BLaER1 (cell line): Measurements from ENCODE around the gene MAML3.

Source experiments
- H3K27ac ChIP-seq: shearing (Covaris generic); formaldehyde crosslinking; 2 replicates; pipeline ENCODE4 v1.8.1; 2022
- H3K27me3 ChIP-seq: shearing (Covaris generic); formaldehyde crosslinking; 2 replicates; pipeline ENCODE4 v1.8.1; 2022
- H3K36me3 ChIP-seq: shearing (Covaris generic); formaldehyde crosslinking; 2 replicates; pipeline ENCODE4 v1.8.1; 2022
- H3K4me1 ChIP-seq: shearing (Covaris generic); formaldehyde crosslinking; 2 replicates; pipeline ENCODE4 v1.8.1; 2022
- H3K4me2 ChIP-seq: shearing (Covaris generic); formaldehyde crosslinking; 2 replicates; pipeline ENCODE4 v1.8.1; 2022
- H3K4me3 ChIP-seq: shearing (Covaris generic); formaldehyde crosslinking; 2 replicates; pipeline ENCODE4 v1.8.1; 2022
- H3K9ac ChIP-seq: shearing (Covaris generic); formaldehyde crosslinking; 2 replicates; pipeline ENCODE4 v1.8.1; 2022
- H3K9me3 ChIP-seq: shearing (Covaris generic); formaldehyde crosslinking; 2 replicates; pipeline ENCODE4 v1.8.1; 2022
- H4K20me1 ChIP-seq: shearing (Covaris generic); formaldehyde crosslinking; 2 replicates; pipeline ENCODE4 v1.8.1; 2022
- Cebpa-rat ChIP-seq: shearing (Covaris generic); IDR thresholded peaks from 2 replicates; pipeline ENCODE4 v1.8.1; 2022

MAML3 gene

DNA sequence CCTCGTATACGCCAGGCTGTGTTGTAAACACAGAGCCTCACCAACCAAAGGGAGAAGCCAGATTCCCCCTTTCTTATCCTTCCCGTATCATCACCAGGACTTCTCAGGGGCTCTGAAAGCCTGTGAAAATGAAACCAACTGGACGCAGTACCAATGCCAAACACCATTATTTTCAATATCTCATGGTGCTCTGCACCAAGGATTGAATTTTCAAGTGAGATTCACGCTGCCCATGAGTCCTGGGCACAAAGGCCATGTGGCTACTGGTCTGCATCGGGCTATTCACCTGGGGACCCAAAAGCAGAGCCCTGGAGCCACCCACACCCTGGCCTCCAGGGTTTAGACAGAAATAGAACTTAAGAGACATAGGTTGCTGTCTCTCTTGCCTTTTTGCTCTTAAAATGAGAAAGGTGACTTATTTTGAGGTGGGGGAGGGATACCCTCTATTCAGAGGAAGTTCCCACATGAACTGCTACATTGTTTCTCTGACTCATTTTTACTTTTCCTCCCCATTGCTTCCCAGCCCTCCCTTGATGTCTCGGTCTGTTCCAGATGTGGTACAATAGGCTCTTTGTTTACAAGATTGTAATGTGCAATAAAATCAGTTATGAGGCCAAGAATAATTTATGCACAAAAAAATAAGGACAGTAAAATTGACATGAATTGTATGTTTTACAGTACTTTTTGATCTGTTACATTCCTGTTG lies 55.4 kb downstream of the MAML3 start:
- peaks cover 96% of the 10 kb centered on the region for H3K4me1 ChIP-seq
- peak overlapping the region; percentile 76 for H3K9ac ChIP-seq
- peak overlapping the region; percentile 88 for H3K4me2 ChIP-seq
- H3K36me3 ChIP-seq, result no peaks in the 10 kb centered on the region; the same call in 1 of the 2 replicates
- H3K27ac ChIP-seq, result peak overlapping the region; percentile 90
- no peaks in the 10 kb centered on the region for H4K20me1 ChIP-seq
- peak overlapping the region; percentile 49 for H3K4me3 ChIP-seq
- H3K9me3 ChIP-seq, result peaks cover 8% of the 10 kb centered on the region; the same call in 1 of the 2 replicates
- no peak for TF ChIP-seq Cebpa-rat
- H3K27me3 ChIP-seq, result no peaks in the 10 kb centered on the region

DNA sequence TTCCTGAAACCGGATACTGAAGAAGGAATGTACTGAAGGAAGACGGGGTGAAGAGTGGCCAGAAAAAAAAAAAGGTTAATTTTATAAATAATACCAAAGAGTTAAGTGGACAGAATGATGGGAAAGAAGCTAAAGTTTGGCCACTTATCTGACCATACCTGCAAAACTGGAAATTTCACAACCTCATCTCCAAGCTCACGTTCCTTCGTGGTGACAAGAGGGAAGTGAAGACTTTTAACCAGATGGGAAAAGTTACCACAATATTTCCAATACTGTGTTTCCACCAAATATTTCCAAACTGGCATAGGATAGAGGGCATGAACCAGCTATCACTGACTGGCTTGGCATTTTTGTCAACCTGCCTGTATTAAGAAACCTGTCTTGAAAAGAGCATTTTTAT lies 56.4 kb downstream of the MAML3 start:
- no peaks in the 10 kb centered on the region; the same call in 1 of the 2 replicates for H3K36me3 ChIP-seq
- H3K4me1 ChIP-seq, result peaks cover 96% of the 10 kb centered on the region
- peak overlapping the region; percentile 90 for H3K27ac ChIP-seq
- H3K27me3 ChIP-seq, result no peaks in the 10 kb centered on the region
- H4K20me1 ChIP-seq, result no peaks in the 10 kb centered on the region
- peak overlapping the region; percentile 60 for H3K4me3 ChIP-seq
- H3K9me3 ChIP-seq, result peaks cover 5% of the 10 kb centered on the region; the same call in 1 of the 2 replicates
- peak overlapping the region; percentile 88 for H3K4me2 ChIP-seq
- no peak for TF ChIP-seq Cebpa-rat
- peak overlapping the region; percentile 76 for H3K9ac ChIP-seq

DNA sequence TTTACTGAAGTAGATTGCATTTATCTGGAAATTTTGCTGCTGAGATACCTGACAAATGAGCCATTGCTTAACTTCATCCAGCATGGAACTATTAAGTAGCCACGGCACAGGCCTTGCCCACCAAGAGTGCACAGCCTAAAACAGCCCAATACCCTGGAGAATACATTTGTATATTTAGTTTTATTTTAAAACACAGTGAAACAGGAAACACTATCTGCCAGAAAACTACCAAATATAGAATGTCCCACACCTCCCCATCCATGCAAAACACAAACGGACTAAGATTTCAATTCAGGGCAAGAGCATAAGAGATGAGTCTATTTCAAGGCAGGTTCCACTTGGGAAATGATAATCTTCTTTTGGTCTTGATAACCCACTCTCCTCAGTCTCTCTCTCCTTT lies 57.1 kb downstream of the MAML3 start:
- H3K4me3 ChIP-seq, result peak overlapping the region; percentile 60
- no peaks in the 10 kb centered on the region for H3K27me3 ChIP-seq
- no peaks in the 10 kb centered on the region; the same call in 1 of the 2 replicates for H3K36me3 ChIP-seq
- peak overlapping the region; percentile 90 for H3K27ac ChIP-seq
- no peak for TF ChIP-seq Cebpa-rat
- H3K9me3 ChIP-seq, result no peaks in the 10 kb centered on the region
- no peaks in the 10 kb centered on the region for H4K20me1 ChIP-seq
- H3K4me1 ChIP-seq, result peaks cover 96% of the 10 kb centered on the region
- H3K4me2 ChIP-seq, result peak overlapping the region; percentile 88
- peak overlapping the region; percentile 76 for H3K9ac ChIP-seq

DNA sequence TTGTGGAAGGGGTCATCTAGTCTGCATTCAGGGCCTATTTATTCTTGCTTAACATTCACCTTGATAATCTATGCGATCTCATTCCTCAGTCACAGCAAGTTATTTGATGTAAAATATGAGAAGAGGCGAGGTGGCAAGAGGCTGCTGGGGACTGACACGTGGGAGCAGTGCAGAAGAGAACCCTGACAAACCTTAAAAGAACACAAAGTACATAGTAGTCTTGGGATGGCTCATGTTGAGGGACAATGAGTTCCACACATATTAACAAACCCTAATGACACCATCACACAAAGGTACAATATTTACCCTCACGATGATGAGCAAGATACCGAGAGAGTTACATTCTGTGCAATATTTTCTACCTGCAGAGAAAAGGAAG lies 57.5 kb downstream of the MAML3 start:
- H3K9ac ChIP-seq, result peak overlapping the region; percentile 76
- peaks cover 96% of the 10 kb centered on the region for H3K4me1 ChIP-seq
- H3K27me3 ChIP-seq, result no peaks in the 10 kb centered on the region
- peak overlapping the region; percentile 88 for H3K4me2 ChIP-seq
- no peaks in the 10 kb centered on the region for H3K36me3 ChIP-seq
- no peaks in the 10 kb centered on the region for H4K20me1 ChIP-seq
- H3K9me3 ChIP-seq, result no peaks in the 10 kb centered on the region
- no peak for TF ChIP-seq Cebpa-rat
- peak overlapping the region; percentile 90 for H3K27ac ChIP-seq
- peak overlapping the region; percentile 60 for H3K4me3 ChIP-seq

DNA sequence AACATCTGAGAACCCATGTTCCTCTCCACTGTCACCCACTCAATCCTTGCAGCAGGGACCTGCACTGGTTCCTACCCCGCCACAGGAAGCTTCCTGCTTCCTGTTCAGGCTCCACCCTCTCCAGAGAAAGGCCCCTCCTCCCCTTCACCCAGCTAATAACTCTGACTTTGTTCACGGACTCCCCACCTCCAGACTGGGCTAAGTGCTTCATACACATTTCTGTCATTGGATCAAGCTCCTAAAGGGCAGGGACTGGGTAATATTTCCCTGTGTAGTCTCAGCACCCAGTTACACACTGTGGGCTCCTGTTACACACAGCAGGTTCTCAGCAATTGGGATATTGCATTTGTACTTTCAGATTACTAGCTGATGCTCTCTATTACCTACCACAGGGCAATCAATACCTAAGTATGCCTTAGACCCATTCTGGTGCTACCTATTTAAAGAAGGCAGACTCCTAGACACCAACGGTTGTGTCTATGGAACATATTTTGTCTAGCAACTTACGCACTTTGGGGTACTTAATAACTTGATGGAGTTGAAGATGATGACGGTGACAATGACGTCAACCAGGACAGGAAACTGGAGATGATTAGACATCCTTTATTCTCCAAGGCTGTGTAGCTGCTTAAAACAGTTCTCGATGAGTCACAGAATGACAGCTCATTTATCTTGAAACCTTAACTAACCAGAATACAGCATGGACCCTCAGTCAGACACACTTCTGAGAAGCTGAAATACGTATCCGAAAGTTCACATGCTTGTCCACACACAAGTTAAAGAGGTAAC lies 58.1 kb downstream of the MAML3 start:
- Histone ChIP-seq H3K4me2 (peak overlapping the region; percentile 88), H3K9ac (peak overlapping the region; percentile 76), H3K4me3 (peak overlapping the region; percentile 60)

DNA sequence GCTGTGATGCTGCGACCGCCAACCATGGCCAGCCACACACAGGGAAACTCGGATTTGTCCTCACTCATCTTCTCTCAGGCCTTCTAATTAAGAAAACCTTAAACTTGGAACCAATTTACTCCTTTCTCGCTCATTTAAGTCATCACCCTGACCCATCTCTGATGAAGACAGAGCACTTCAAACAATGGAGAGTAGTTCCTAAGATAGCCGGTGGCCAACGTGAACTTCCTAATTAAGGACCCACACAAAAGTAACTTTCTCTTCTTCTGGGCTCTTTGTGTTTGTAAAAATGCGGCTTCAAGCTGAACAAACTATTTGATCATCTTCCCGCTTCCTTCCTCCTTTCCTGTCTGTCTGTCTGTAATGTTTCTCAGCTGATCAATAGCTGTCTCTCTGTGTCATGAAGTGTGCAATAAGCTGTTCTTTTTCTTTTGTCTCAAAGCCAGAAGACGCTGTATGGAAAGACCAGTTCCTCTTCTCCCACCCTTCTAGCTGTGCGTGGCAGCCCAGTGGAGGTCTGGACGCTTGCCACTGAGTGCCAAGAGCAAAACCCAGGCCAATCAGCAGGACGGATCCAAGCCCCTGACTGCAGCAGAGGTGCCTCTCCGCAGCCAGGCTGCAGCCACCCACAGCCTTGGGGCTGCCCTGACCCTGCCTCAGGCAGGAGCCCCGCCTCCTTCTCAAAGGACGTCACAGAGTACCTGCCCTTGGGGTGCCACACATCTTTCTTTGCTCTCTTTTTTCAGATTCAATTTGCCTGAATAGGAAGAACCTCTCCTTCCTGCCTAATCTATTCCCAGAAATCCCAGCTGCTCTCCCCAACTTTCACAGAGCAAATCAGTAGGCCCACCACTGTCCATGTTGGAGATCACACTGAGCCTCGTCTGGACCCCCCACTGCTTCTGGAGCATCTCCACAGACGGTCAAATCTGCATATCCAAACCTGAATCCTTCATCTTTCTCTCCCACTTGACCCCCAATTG lies 59.3 kb downstream of the MAML3 start:
- Histone ChIP-seq H3K4me1 (peaks cover 95% of the 10 kb centered on the region), H3K9ac (peak overlapping the region; percentile 76), H3K4me2 (peak overlapping the region; percentile 88), H4K20me1 (no peaks in the 10 kb centered on the region), H3K4me3 (peak overlapping the region; percentile 60), H3K36me3 (no peaks in the 10 kb centered on the region), H3K9me3 (no peaks in the 10 kb centered on the region; the same call in 1 of the 2 replicates), H3K27me3 (no peaks in the 10 kb centered on the region), H3K27ac (peak overlapping the region; percentile 90)
- no peak for TF ChIP-seq Cebpa-rat

More for the DNA sequence above, 58.1 kb downstream of the MAML3 start:
- Histone ChIP-seq H3K27me3 (no peaks in the 10 kb centered on the region), H4K20me1 (no peaks in the 10 kb centered on the region), H3K4me1 (peaks cover 96% of the 10 kb centered on the region), H3K9me3 (no peaks in the 10 kb centered on the region), H3K27ac (peak overlapping the region; percentile 90), H3K36me3 (no peaks in the 10 kb centered on the region)
- TF ChIP-seq Cebpa-rat, result no peak

DNA sequence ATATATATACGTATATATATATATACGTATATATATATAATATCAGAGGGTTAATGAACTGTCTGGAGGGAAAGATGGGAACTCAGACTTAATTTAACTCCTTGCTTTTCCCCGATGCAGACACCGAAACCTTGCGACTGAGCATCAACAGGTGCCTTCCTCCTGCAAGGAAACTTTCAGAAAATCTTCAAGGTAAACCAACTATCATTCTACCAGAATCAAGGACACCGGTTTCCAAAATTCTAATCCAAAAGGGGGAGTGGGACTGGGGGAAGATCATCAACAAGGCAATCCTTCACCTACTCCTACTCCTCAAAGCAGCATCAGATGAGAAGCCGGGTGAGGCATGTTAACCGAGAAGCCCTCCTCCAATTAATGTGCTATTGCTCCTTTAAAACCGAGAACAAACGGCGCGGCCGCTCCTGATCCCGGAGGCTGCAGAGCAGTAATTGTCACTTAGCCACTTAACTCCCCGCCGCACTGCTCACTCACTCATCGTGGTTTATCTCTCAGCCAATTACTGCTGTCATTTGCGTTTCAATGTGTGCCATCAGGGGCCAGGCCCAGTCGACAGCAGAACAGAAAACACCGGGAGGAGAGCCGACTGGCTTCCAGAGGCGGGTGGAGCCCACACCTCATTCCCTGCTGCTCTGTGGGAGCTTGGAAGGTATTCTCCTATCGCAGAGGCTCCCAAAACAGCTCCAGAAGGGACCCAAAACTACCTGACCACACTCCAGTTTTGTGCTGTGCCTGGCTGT lies 61.7 kb downstream of the MAML3 start:
- H3K36me3 ChIP-seq, result no peaks in the 10 kb centered on the region
- TF ChIP-seq Cebpa-rat, result no peak
- H3K27ac ChIP-seq, result peak overlapping the region; percentile 72
- H3K4me3 ChIP-seq, result peak overlapping the region; percentile 42
- H4K20me1 ChIP-seq, result no peaks in the 10 kb centered on the region
- H3K4me2 ChIP-seq, result peak overlapping the region; percentile 88
- no peaks in the 10 kb centered on the region; the same call in 1 of the 2 replicates for H3K9me3 ChIP-seq
- H3K4me1 ChIP-seq, result peaks cover 70% of the 10 kb centered on the region
- no peaks in the 10 kb centered on the region for H3K27me3 ChIP-seq
- H3K9ac ChIP-seq, result peak overlapping the region; percentile 70

DNA sequence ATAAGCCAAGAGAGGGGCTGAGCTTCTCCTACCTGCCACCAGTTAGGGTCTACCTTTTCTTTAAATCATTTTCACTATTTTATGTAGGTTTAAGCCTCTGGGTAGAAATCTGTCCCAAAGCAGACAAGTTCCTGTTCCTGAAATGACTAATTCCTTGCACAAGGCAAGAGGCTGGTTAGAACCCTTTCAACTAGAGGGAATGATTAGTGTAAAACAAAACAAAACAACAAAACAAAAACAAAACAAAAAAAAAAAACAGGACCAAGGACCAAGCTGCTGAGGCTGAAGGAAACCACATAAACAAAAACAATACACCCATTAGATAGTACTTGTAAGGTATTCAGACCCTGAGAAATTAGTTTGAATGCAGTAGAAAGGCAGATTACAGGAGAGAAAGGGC lies 62.7 kb downstream of the MAML3 start:
- H3K4me2 ChIP-seq, result peak overlapping the region; percentile 88
- peaks cover 60% of the 10 kb centered on the region for H3K4me1 ChIP-seq
- no peak overlapping the region for H3K4me3 ChIP-seq
- H3K36me3 ChIP-seq, result no peaks in the 10 kb centered on the region
- no peaks in the 10 kb centered on the region for H4K20me1 ChIP-seq
- H3K9me3 ChIP-seq, result no peaks in the 10 kb centered on the region; the same call in 1 of the 2 replicates
- H3K27me3 ChIP-seq, result no peaks in the 10 kb centered on the region
- H3K9ac ChIP-seq, result no peak overlapping the region
- peak overlapping the region; percentile 4; the same call in 1 of the 2 replicates for H3K27ac ChIP-seq
- no peak for TF ChIP-seq Cebpa-rat
